ENCODE measurements around the gene MTCP1. TPM values are rescaled to one million over a fixed set of nuclear protein-coding genes. Genes with fewer than 3 reads are reported as not detected.
A peak's percentile ranks its signal among the peaks of the same experiment; 100 is the strongest.

Gene MTCP1
- total and polyA plus RNA-seq, 2 donors (not counting 3 experiments of a cell fraction or from before 2014, with no cell fraction given) = 1.8 to 15.8 TPM

GRCh38 chrX:155028877-155029291 is 42.1 kb downstream of the MTCP1 start:
- dilution Hi-C loops (cut with MboI; ENCODE audit: extremely low pct_ligation_motif_present, low sequenced_read_pairs) (no loop called here), intact Hi-C loops (cut with micrococcal nuclease) (loop anchor here (5.0 kb wide), 1 partner anchor 188 kb away; the partner anchor contains the start of gene VBP1)
- Histone ChIP-seq H3K9me3 (replicated peaks; ENCODE audit: control insufficient read depth, insufficient read depth, low read length) (no peaks in the 10 kb centered on the region), H3K27me3 (ENCODE audit: control insufficient read depth in 2 of 2, insufficient read depth in 2 of 2, low read length in 2 of 2) (no peaks in the 10 kb centered on the region), H3K9ac (replicated peaks; ENCODE audit: extremely low read depth, insufficient read depth, low read length) (no peak overlapping the region), H2AFZ (ENCODE audit: low read depth, low read length) (no peak overlapping the region), H3K79me2 (ENCODE audit: control insufficient read depth, insufficient read depth, low read length) (peaks cover 10% of the 10 kb centered on the region), H4K20me1 (replicated peaks; ENCODE audit: control insufficient read depth, extremely low read depth, insufficient read depth, low read length) (no peaks in the 10 kb centered on the region), H3K9me1 (replicated peaks; ENCODE audit: control insufficient read depth, extremely low read depth, insufficient read depth, low read length) (no peaks in the 10 kb centered on the region), H3K27ac (ENCODE audit: insufficient read depth, low read depth, low read length) (no peak overlapping the region), H3K4me2 (ENCODE audit: insufficient read depth, low read length) (no peak overlapping the region), H3K36me3 (ENCODE audit: control insufficient read depth in 2 of 2, extremely low read depth in 1 of 2, insufficient read depth in 2 of 2, low read length in 2 of 2) (no peaks in the 10 kb centered on the region), H3K4me3 (replicated peaks in 1 of 3; ENCODE audit: insufficient read depth in 1 of 3, low read depth in 1 of 3, low read length in 3 of 3) (no peak overlapping the region), H3K4me1 (ENCODE audit: control insufficient read depth, extremely low read depth, insufficient read depth, low read length) (no peaks in the 10 kb centered on the region)
- FAIRE-seq = no peak
- ChIA-PET CTCF (interaction anchor here (1.0 kb wide), 1 partner anchor 20 kb away, joined by 3 read pairs; no protein-coding TSS in a partner anchor), POLR2A (no interaction called here)
- no TSS peak for BruUV-seq (replicated peaks)
- DNase-seq (ENCODE audit: low read depth, low spot score) = peak; percentile 5
- TF ChIP-seq JUN (IDR thresholded peaks at IDR 0.05; ENCODE audit: borderline replicate concordance, insufficient read depth, insufficient read length, low read depth) = no peak
- TF ChIP-seq GATA2 (IDR thresholded peaks at IDR 0.05; ENCODE audit: insufficient read depth, insufficient read length, low read depth, low read length) = no peak
- no peak for TF ChIP-seq MYC (IDR thresholded peaks at IDR 0.05; ENCODE audit: low read depth, low read length)
- TF ChIP-seq POLR2A (IDR thresholded peaks at IDR 0.05; ENCODE audit: low read depth, low read length) = no peak
- TF ChIP-seq POLR2AphosphoS5 (IDR thresholded peaks at IDR 0.05; ENCODE audit: insufficient read depth, low read depth, low read length) = no peak
- no peak for TF ChIP-seq CTCF (IDR thresholded peaks at IDR 0.05; ENCODE audit: extremely low read depth in 1 of 2, insufficient read depth in 1 of 2, low read depth in 1 of 2, low read length in 2 of 2)
- no peak for TF ChIP-seq EZH2 (IDR thresholded peaks at IDR 0.05; ENCODE audit: borderline replicate concordance, low read depth, low read length, severe bottlenecking)
- TF ChIP-seq FOS (IDR thresholded peaks at IDR 0.05; ENCODE audit: borderline replicate concordance, insufficient read depth, low read length) = no peak

Data from endothelial cell of umbilical vein (primary cell).